NCI-H2227 treated with DMSO at 0.1 percent for 48 hours (cell line): ENCODE measurements around the gene TRPV2.
A peak's percentile ranks its signal among the peaks of the same experiment; 100 is the strongest.
"Not testable (repeated sequence)": the region's sequence is repeated elsewhere in the genome, so short reads cannot be mapped to it uniquely, and the experiment has no call there.

Experiments
- DNase-seq: peaks from one replicate; lab custom pipeline; 2025; lab: John Stamatoyannopoulos, UW

TRPV2 gene

DNA sequence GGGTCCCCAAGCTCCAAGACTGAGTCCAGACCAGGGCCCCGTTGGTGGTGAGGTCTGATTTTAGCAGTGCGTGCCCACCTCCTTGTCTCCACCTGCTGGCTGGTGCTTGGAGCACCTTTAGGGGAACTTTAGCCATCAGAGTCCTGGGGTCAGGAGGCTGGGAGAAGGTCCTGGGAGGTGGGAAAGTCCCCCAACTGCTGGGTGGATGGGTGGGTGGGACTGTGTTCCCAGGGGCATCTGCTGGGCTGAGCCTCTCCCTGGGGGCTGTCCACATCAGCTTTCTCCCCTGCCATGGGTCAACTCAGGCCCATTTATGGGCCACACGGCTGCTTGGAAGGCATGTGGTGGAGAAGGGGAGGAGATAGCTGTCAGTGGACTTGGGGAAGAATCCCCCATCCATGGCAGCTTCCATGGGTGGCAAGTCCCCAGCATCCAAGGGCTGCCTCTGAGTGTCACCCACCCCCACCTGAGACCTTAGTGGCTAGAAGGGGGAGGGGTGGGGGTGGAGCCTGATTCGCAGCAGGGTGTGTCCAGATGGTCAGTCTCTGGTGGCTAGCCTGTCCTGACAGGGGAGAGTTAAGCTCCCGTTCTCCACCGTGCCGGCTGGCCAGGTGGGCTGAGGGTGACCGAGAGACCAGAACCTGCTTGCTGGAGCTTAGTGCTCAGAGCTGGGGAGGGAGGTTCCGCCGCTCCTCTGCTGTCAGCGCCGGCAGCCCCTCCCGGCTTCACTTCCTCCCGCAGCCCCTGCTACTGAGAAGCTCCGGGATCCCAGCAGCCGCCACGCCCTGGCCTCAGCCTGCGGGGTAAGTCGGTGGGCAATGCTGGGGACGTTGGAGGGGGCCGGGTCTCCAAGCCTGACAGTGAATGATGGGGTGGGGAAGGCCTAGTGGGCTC lies at the start of gene TRPV2:
Gene TRPV2 (plus strand): TSS at position 541 of the 894 bp plus-strand sequence. CDS start 2,098 bp downstream, outside the sequence.
- no peak for DNase-seq

- no peak for DNase-seq
These were observed 43.6 kb upstream of the TRPV2 start for GRCh38 chr17:16371742-16372141.

DNA sequence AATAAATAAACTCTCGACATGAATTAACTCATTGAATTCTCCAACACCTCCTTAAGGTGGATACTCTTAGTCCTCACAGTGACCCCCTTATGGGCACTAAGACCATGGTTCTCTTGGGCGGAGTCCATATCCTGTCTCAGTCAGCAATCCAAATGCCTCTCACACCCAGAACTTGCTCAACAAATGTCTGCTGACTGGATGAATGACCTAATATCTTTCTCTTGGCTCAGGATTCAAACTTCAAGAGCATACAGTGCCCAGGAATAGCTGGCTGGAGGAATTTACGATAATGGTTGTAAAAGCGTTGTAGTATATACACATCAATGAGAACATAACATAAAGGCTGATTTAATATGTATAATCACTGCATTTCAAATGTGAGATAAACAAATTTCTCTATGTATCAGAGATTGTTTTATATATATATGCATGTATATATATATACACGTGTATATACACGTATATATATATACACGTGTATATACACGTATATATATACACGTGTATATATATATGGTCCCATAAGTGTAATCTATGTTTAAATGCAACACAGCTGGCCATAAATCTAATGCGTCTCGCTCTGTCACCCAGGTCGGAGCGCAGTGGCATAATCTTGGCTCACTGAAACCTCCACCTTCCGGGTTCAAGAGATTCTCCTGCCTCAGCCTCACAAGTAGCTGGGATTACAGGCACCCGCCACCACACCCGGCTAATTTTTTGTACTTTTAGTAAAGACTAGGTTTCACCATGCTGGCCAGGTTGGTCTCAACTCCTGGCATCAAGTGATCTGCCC lies 41.0 kb upstream of the TRPV2 start:
- no peak for DNase-seq

- DNase-seq: no peak
These were observed 37.4 kb upstream of the TRPV2 start for GRCh38 chr17:16377941-16378341.

- no peak for DNase-seq
These were observed 36.6 kb upstream of the TRPV2 start for GRCh38 chr17:16378636-16379282.

DNA sequence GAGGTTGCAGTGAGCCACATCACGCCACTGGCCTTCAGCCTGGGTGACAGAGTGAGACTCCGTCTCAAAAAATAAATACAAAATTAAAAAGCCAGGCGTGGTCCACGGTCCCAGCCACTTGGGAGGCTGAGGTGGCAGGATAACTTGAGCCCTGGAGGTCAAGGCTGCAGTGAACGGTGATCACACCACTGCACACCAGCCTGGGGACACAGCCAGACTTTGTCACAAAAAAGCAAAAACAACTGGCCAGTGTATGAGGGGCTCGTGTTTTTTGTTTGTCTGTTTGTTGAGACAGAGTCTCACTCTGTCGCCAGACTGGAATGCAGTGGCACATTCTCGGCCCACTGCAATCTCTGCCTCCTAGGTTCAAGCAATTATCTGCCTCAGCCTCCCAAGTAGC lies 35.7 kb upstream of the TRPV2 start:
- DNase-seq: no peak

DNA sequence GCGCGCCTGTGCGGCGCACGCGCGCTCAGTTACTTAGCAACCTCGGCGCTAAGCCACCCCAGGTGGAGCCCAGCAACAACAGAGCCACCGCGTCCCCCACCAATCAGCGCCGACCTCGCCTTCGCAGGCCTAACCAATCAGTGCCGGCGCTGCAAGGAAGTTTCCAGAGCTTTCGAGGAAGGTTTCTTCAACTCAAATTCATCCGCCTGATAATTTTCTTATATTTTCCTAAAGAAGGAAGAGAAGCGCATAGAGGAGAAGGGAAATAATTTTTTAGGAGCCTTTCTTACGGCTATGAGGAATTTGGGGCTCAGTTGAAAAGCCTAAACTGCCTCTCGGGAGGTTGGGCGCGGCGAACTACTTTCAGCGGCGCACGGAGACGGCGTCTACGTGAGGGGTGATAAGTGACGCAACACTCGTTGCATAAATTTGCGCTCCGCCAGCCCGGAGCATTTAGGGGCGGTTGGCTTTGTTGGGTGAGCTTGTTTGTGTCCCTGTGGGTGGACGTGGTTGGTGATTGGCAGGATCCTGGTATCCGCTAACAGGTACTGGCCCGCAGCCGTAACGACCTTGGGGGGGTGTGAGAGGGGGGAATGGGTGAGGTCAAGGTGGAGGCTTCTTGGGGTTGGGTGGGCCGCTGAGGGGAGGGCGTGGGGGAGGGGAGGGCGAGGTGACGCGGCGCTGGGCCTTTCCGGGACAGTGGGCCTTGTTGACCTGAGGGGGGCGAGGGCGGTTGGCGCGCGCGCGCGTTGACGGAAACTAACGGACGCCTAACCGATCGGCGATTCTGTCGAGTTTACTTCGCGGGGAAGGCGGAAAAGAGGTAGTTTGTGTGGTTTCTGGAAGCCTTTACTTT lies 34.5 kb upstream of the TRPV2 start, which contains the start of gene UBB:
Gene UBB (plus strand): TSS at position 452 of the 856 bp plus-strand sequence. CDS start 817 bp downstream, outside the sequence.
- DNase-seq: peak; percentile 97

DNA sequence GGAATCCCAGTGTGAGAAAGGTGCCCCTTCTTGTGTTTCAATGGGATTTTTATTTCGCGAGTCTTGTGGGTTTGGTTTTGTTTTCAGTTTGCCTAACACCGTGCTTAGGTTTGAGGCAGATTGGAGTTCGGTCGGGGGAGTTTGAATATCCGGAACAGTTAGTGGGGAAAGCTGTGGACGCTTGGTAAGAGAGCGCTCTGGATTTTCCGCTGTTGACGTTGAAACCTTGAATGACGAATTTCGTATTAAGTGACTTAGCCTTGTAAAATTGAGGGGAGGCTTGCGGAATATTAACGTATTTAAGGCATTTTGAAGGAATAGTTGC lies 33.9 kb upstream of the TRPV2 start:
- no peak for DNase-seq

DNA sequence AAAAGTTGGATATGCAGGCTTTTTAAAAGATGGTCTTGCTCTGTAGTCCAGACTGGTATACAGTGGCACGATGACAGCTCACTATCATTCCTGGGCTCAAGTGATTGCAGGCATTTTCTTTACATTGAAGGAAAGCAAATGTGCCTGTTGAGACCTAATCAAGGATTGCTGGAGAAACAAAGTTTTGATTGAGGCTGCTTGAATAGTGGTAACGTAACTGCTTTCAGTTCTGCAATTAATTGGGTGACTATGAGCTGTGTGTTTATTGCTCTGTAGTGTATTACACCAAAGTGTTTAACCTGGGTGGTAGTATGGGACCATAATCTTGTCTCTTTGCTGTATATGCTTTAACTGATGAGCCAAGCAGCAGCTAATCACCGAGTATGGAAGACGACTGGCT lies 32.2 kb upstream of the TRPV2 start:
- DNase-seq: no peak

DNA sequence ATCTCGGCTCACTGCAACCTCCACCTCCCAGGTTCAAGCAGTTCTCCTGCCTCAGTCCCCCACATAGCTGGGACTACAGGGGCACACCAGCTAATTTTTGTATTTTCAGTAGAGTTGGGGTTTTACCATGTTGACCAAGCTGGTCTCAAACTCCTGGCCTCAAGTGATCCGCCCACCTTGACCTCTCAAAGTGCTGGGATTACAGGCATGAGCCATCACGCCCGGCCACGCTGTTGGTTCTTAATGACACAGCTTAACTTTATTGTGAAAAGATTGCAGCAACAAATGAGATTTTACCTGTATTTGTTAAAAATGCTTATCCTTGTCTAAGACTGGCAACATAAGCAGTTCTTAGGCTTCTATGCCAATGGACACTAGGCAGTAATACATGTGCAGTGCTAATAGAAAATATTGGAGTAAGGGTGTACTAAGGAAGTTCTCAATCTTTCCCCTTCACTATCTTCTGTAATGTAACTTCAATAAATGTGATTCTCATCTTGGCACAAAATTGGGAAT lies 31.5 kb upstream of the TRPV2 start:
- no peak for DNase-seq

GRCh38 chr17:16384557-16384956 lies 30.8 kb upstream of the TRPV2 start:
- DNase-seq: no peak

GRCh38 chr17:16386126-16386507 lies 29.3 kb upstream of the TRPV2 start:
- not testable (repeated sequence) for DNase-seq

DNA sequence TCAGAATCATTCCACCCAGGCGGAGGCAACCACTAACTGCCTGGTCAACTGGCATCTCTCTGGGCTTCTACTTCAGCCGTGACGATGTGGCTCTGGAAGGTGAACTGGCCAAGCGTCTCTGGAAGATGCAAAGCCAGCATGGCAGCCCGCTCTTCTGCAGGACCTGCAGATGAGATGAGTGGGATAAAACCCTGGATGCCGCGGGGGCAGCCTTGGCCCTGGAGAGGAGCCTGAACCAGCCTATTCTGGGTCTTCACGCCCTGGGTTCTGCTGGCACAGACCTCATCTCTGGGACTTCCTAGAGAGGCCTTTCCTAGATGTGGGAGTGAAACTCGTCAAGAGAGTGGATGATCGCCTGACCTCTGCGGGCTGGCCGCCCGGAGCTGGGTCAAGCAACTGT lies 23.9 kb upstream of the TRPV2 start:
- no peak for DNase-seq

DNA sequence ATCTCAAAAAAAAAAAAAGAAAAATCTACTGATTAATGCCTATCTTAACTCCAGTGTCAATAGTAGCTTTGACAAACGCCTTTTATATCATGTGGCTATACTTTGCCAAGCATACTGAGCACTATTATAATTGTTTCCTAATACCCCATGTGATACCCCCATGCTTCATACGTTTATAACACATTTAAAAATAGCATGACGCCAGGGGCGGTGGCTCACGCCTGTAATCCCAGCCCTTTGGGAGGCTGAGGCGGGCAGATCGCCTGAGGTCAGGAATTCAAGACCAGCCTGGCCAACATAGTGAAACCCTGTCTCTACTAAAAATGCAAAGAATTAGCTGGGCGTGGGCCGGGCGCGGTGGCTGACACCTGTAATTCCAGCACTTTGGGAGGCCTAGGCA lies 22.9 kb upstream of the TRPV2 start:
- DNase-seq: not testable (repeated sequence)

GRCh38 chr17:16395887-16396286 lies 19.5 kb upstream of the TRPV2 start:
- not testable (repeated sequence) for DNase-seq

DNA sequence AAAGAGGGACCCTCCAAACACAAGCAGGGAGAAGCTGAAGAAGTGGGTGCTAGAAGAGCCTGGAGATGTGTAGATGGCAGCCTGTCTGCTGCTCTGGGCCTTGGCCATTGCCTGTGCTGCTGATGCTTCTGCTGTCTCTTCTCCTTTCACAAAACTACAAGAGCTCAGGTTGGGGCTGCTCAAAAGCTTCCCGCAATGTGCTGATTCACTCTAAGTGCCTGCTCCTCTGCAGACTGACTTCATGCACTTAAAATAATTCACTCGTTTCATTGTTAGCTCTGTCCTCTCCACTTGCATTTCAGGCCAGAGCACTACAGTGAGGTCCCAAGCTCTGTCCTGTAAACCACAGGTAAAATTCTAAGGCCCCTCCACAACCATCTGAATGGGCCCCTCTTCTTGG lies 18.7 kb upstream of the TRPV2 start:
- not testable (repeated sequence) for DNase-seq

DNA sequence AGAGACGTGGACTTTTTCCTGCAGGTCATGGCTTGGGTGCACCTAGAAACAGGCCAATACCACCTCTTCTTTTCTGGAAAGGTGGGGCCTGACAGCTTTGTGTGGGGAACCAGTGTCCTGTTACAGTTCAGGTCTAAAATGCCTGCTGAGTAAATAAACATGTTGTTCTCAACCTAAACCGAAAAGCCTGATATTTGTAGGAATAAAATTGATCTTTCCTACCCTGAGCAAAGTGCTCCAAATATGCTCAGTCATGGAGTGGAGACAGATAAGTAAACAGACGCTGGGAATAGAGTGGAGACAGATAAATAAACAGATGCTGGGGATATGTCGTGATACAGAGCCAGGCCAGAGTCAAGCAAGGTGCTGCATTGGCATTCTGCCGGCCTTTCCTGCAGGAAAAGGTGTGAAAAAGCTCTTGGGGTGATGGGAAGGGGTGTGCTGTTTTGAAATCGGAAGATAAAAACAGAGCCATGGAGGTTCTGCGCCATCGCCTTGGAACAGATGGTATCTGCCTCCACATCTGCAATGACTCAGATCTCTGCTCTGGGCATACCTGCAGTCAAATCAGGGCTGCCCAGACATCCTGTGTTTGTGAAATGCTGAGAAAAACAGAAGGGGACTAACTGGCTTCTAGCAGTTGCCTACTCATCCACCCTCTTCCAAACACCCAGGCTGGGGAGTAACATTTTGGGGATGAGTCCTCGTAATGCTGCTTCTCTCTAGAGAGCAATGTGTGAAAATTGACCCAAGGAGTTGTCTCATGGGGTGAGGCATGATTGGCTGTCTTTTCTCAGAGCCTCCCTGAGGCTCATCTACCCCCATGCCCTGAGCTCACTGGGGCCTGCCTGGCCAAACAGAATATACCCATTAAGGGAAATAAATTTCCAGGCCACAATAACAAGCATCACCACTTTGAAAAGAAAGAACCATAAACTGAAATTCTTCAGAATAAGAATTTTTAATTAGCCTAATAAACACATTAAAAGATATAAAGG lies 16.8 kb upstream of the TRPV2 start:
- DNase-seq: no peak

- not testable (repeated sequence) for DNase-seq
These were observed 11.5 kb upstream of the TRPV2 start for GRCh38 chr17:16403847-16404246.

DNA sequence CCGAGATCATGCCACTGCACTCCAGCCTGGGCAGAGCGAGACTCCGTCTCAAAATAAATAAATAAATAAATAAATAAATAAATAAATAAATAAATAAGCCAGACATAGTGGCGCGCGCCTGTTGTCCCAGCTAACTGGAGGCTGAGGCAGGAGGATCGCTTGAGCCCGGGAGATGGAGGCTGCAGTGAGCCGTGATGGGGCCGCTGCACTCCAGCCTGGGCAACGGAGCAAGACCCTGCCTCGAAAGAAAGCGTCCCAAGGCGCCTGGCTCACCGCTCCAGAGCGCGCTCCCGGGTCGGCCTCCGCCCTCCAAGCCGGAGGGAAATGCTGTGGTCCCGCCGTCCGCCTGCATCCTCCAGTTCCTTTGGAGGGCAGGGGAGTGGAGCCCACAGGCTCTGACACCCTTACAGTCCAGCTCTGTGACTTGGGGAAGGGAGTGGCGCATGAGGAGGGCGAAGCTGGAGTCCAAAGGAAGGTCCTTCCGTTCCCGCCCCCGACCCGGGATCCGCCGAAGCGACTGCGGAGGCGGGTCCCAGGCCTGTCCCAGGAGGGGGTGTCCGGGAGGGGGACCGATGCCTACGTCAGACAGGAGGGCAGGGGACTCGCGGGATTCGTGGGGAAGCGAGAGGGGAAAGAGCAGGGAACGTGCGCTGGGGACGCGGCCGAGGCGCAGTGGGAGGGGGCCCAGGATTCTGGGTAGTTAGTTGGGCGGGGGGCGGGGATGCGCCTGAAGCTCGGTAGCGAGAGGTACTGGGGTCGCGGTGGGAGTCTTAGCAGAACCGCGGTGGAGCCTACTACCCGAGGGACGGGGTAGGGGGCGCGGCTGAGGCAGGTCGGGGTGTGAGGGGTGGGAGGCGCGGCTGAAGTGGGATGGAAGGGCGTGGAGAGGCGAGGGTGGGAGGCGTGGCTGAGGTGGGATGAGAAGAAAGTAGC lies 8.4 kb upstream of the TRPV2 start:
- peak; percentile 36 for DNase-seq
